Neural cell (in vitro differentiated cells): ENCODE measurements around the gene ME3. TPM values are rescaled to one million over a fixed set of nuclear protein-coding genes. Genes with fewer than 3 reads are reported as not detected.

Experiments used
- H2AFZ ChIP-seq: fragments of 200-600, 300-800 bp; sonication (generic), shearing (Covaris generic); 2 replicates; pipeline ENCODE4 v1.6.0; 2014; ENCODE audit warnings: low read depth, mild to moderate bottlenecking, antibody characterized with exemption, low read length, moderate library complexity
- H3F3A ChIP-seq: fragments of 200-600 bp; shearing (Covaris generic); 2 replicates; pipeline ENCODE4 v1.6.1; 2016; ENCODE audit warnings: mild to moderate bottlenecking, moderate library complexity, mixed read lengths, antibody characterized with exemption, low read length; ENCODE audit not compliant: insufficient read depth, poor library complexity, severe bottlenecking
- H3K27ac ChIP-seq: fragments of 200-600, 300-800 bp; sonication (generic), shearing (Covaris generic); 2 replicates; pipeline ENCODE4 v1.5.1; 2014; ENCODE audit warnings: mild to moderate bottlenecking, low read length, moderate library complexity
- H3K27me3 ChIP-seq: fragments of 300-800, 200-600 bp; sonication (generic), shearing (Covaris generic); 2 replicates; pipeline ENCODE4 v1.6.0; 2014; ENCODE audit warnings: mild to moderate bottlenecking, low read depth, low read length, moderate library complexity; ENCODE audit not compliant: insufficient read depth
- H3K36me3 ChIP-seq: fragments of 300-800, 200-600 bp; sonication (generic), shearing (Covaris generic); 2 replicates; pipeline ENCODE4 v1.5.1; 2014; ENCODE audit warnings: mild to moderate bottlenecking, antibody characterized with exemption, low read length, moderate library complexity; ENCODE audit not compliant: insufficient read depth
- H3K4me2 ChIP-seq: fragments of 300-800, 200-600 bp; sonication (generic), shearing (Covaris generic); 2 replicates; pipeline ENCODE4 v1.6.0; 2014; ENCODE audit warnings: mild to moderate bottlenecking, low read length
- H3K4me3 ChIP-seq: fragments of 300-800, 200-600 bp; sonication (generic), shearing (Covaris generic); 2 replicates; pipeline ENCODE4 v1.5.1; 2014; ENCODE audit warnings: mild to moderate bottlenecking, low read length, moderate library complexity
- H3K79me2 ChIP-seq: fragments of 200-600 bp; shearing (Covaris generic); replicated peaks from 2 replicates; pipeline ENCODE4 v1.6.0; 2014; ENCODE audit warnings: mild to moderate bottlenecking, low read length, moderate library complexity; ENCODE audit not compliant: insufficient read depth
- H3K9ac ChIP-seq: fragments of 300-800, 200-600 bp; sonication (generic), shearing (Covaris generic); 2 replicates; pipeline ENCODE4 v1.6.1; 2016; ENCODE audit warnings: mild to moderate bottlenecking, low read length, mixed read lengths
- H3K9me2 ChIP-seq: fragments of 200-600 bp; shearing (Covaris generic); 2 replicates; pipeline ENCODE4 v1.6.1; 2016; ENCODE audit warnings: mild to moderate bottlenecking, low read length, mixed read lengths; ENCODE audit not compliant: insufficient read depth
- H3K9me3 ChIP-seq: fragments of 200-600, 300-800 bp; sonication (generic), shearing (Covaris generic); 2 replicates; pipeline ENCODE4 v1.6.1; 2016; ENCODE audit warnings: mild to moderate bottlenecking, mixed run types, low read length, moderate library complexity, mixed read lengths
- H4K20me1 ChIP-seq: fragments of 200-600 bp; shearing (Covaris generic); 2 replicates; pipeline ENCODE4 v1.6.1; 2016; ENCODE audit warnings: mild to moderate bottlenecking, mixed run types; ENCODE audit not compliant: insufficient read depth
- EP300 ChIP-seq: fragments of 450-650 bp; conservative IDR thresholded peaks from 2 replicates; pipeline ENCODE4 v1.6.1; 2014; ENCODE audit warnings: antibody characterized with exemption, mild to moderate bottlenecking, moderate library complexity; ENCODE audit not compliant: poor library complexity, severe bottlenecking
- EZH2 ChIP-seq: fragments of 200-600, 300-800 bp; shearing (Covaris generic), sonication (generic); IDR thresholded peaks from 2 replicates; pipeline ENCODE4 v1.6.1; 2014; ENCODE audit warnings: antibody characterized with exemption, low read length, borderline replicate concordance, mild to moderate bottlenecking; ENCODE audit not compliant: insufficient read depth, poor library complexity, severe bottlenecking
- MXI1 ChIP-seq: fragments of 450-650 bp; conservative IDR thresholded peaks from 2 replicates; pipeline ENCODE4 v1.6.1; 2014; ENCODE audit warnings: antibody characterized with exemption, mild to moderate bottlenecking; ENCODE audit not compliant: poor library complexity, severe bottlenecking
- POLR2AphosphoS5 ChIP-seq: IDR thresholded peaks from 2 replicates; pipeline ENCODE4 v1.6.1; 2012
- RAD21 ChIP-seq: fragments of 450-650 bp; conservative IDR thresholded peaks from 2 replicates; pipeline ENCODE4 v1.6.1; 2014; ENCODE audit warnings: antibody characterized with exemption, mild to moderate bottlenecking, moderate library complexity
- SMC3 ChIP-seq: fragments of 450-650 bp; conservative IDR thresholded peaks from 2 replicates; pipeline ENCODE4 v1.6.1; 2014; ENCODE audit warnings: antibody characterized with exemption, mild to moderate bottlenecking, moderate library complexity; ENCODE audit not compliant: poor library complexity
- TAF1 ChIP-seq: IDR thresholded peaks from 2 replicates; pipeline ENCODE4 v1.6.1; 2012; ENCODE audit warnings: low read depth
- polyA plus RNA-seq: library from polyadenylated mRNA; depleted of rRNA; stranded (reverse); fragments of >200 nt; gene quantifications from 2 replicates; pipeline ENCODE4 v1.2.3, GENCODE V29; 2014
- TF ChIP-seq, protein P1 (sequence below): fragments of 450-650 bp; IDR thresholded peaks from 2 replicates; pipeline ENCODE4 v1.5.1; 2014; ENCODE audit warnings: antibody characterized with exemption, mild to moderate bottlenecking, moderate library complexity; ENCODE audit not compliant: poor library complexity, severe bottlenecking
- TF ChIP-seq, protein P2 (sequence below): IDR thresholded peaks from 2 replicates; pipeline ENCODE4 v1.6.1; 2012; ENCODE audit warnings: borderline replicate concordance

Gene ME3
- polyA plus RNA-seq, 1 donor from 2014 or later, result 2.1 TPM

DNA sequence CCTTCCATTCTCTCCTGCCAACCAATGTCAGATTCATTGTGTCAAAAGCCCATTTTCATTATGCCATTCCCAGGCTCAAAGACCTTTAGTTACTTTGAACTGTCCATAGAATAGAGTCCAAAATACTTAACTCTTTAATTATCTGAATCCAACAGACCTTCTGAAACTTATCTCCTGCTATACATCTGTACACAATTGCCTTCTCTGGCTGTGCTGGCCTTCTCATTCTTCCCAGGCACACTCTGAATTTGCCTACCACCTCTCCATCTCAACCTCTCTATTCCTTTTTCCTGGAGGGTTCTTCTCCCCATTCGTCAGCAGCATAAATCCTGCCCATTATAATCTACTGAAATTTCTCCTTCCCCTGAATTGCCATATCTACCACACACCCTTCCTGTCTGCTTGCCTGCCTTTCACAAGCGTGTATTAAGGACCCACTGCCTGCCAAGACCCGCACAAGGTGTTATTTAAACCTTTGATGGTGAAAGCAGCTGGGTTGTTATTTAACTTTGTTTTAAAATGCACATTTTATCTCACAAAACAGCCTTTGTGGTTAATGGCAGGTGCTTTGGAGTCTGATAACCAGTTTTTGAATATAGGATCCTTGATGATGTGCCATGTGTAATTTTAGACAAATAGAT is 171.8 kb downstream of the ME3 start:
- Histone ChIP-seq H4K20me1 (no peaks in the 10 kb centered on the region), H3K9me2 (no peaks in the 10 kb centered on the region), H3F3A (no peaks in the 10 kb centered on the region), H3K4me2 (no peak overlapping the region), H3K9ac (no peak overlapping the region), H3K4me3 (no peak overlapping the region), H3K36me3 (no peaks in the 10 kb centered on the region), H2AFZ (no peak overlapping the region), H3K27ac (no peak overlapping the region), H3K9me3 (no peaks in the 10 kb centered on the region), H3K27me3 (no peaks in the 10 kb centered on the region), H3K79me2 (no peaks in the 10 kb centered on the region)
- TF ChIP-seq EZH2, result no peak
- no peak for TF ChIP-seq SMC3
- TF ChIP-seq, protein P1, sequence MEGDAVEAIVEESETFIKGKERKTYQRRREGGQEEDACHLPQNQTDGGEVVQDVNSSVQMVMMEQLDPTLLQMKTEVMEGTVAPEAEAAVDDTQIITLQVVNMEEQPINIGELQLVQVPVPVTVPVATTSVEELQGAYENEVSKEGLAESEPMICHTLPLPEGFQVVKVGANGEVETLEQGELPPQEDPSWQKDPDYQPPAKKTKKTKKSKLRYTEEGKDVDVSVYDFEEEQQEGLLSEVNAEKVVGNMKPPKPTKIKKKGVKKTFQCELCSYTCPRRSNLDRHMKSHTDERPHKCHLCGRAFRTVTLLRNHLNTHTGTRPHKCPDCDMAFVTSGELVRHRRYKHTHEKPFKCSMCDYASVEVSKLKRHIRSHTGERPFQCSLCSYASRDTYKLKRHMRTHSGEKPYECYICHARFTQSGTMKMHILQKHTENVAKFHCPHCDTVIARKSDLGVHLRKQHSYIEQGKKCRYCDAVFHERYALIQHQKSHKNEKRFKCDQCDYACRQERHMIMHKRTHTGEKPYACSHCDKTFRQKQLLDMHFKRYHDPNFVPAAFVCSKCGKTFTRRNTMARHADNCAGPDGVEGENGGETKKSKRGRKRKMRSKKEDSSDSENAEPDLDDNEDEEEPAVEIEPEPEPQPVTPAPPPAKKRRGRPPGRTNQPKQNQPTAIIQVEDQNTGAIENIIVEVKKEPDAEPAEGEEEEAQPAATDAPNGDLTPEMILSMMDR, result no peak
- TF ChIP-seq EP300, result no peak
- no peak for TF ChIP-seq RAD21
- no peak for TF ChIP-seq TAF1
- TF ChIP-seq, protein P2, sequence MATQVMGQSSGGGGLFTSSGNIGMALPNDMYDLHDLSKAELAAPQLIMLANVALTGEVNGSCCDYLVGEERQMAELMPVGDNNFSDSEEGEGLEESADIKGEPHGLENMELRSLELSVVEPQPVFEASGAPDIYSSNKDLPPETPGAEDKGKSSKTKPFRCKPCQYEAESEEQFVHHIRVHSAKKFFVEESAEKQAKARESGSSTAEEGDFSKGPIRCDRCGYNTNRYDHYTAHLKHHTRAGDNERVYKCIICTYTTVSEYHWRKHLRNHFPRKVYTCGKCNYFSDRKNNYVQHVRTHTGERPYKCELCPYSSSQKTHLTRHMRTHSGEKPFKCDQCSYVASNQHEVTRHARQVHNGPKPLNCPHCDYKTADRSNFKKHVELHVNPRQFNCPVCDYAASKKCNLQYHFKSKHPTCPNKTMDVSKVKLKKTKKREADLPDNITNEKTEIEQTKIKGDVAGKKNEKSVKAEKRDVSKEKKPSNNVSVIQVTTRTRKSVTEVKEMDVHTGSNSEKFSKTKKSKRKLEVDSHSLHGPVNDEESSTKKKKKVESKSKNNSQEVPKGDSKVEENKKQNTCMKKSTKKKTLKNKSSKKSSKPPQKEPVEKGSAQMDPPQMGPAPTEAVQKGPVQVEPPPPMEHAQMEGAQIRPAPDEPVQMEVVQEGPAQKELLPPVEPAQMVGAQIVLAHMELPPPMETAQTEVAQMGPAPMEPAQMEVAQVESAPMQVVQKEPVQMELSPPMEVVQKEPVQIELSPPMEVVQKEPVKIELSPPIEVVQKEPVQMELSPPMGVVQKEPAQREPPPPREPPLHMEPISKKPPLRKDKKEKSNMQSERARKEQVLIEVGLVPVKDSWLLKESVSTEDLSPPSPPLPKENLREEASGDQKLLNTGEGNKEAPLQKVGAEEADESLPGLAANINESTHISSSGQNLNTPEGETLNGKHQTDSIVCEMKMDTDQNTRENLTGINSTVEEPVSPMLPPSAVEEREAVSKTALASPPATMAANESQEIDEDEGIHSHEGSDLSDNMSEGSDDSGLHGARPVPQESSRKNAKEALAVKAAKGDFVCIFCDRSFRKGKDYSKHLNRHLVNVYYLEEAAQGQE, result no peak
- no peak for TF ChIP-seq POLR2AphosphoS5
- no peak for TF ChIP-seq MXI1

DNA sequence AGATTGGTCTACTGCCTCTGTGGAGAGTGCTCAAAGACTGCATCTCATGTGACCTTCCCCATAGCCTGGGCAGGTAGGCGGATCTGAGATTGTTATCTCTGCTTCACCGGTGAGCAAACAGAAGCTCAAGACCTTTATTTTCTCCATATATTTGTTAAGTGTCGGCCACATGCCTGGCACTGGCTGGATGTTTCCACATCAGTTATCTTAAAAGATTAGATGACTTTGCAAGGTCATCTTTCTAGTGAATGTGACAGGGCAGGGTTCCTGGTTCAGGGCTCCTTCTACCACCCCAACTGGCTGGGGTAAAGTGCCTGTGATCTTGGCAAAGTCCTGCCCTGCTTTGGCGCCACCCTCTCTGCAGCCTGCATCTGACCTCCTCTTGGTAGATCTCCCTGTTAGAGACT is 172.7 kb downstream of the ME3 start:
- TF ChIP-seq, protein P1, result no peak
- TF ChIP-seq POLR2AphosphoS5 (no peak), SMC3 (no peak), EP300 (no peak), RAD21 (no peak), MXI1 (no peak), TAF1 (no peak), EZH2 (no peak)
- TF ChIP-seq, protein P2, result no peak
- H2AFZ ChIP-seq, result no peak overlapping the region
- no peaks in the 10 kb centered on the region for H3K9me3 ChIP-seq
- H3K27ac ChIP-seq, result no peak overlapping the region
- no peak overlapping the region for H3K4me2 ChIP-seq
- H3K36me3 ChIP-seq, result no peaks in the 10 kb centered on the region
- no peak overlapping the region for H3K9ac ChIP-seq
- no peaks in the 10 kb centered on the region for H3K79me2 ChIP-seq
- no peaks in the 10 kb centered on the region for H3K27me3 ChIP-seq
- H3K9me2 ChIP-seq, result no peaks in the 10 kb centered on the region
- no peaks in the 10 kb centered on the region for H3F3A ChIP-seq
- no peaks in the 10 kb centered on the region for H4K20me1 ChIP-seq
- H3K4me3 ChIP-seq, result no peak overlapping the region
